IPS DF 19.7 (cell line): ENCODE results near the gene UNCX.

Source experiments
- DNase-seq: peaks from one replicate; pipeline ENCODE4 v3.0.0-alpha.2; 2013; ENCODE audit warnings: low read depth, low spot score

Gene UNCX

DNA sequence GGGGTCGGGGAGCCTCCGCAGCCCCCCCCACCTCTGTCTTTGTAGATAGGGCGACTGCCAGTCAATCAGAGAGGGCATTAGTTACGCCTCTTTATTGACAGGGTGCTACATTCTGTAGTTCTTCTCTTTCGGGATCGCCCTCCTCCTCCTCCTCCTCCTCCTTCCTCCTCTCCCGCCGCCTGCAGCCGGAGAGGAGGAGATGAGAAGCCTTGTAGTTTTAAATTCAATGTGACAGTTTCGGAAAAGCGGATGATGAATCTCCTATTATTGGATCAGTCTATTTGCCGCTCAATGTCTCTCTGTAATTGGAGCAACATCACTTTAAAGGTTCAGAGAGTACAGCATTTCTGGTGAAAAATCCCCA lies 587 bp upstream of the UNCX start:
- no peak for DNase-seq

DNA sequence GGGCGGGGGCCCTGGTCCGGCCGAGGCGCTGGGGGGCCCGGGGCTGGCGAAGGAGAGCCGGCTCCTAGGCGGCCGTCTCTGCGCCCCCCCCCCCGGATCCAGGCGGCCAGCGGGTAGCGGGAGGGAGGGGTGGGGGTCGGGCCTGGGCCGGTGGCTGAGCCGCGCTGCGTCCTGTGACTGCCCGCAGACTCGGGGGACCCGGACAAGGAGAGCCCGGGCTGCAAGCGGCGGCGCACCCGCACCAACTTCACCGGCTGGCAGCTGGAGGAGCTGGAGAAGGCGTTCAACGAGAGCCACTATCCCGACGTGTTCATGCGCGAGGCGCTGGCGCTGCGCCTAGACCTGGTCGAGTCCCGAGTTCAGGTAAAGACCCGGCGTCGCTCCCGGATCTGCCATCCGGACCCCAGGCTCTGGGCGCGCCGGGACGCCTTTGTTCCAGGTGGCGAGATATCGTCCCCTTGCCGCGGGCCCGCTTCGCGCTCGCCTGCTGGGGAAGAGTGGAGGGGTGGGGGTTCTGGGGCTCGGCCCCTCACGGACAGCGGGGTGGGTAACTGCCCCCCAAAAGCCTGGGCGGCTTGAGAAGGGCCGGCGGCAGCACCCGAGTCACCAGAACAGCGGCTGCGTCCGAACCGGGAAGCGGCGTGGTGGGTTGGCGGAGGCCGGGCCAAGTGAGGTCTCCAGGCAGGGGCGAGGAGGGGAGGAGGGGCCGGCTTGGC lies 819 bp downstream of the UNCX start:
- no peak for DNase-seq

DNA sequence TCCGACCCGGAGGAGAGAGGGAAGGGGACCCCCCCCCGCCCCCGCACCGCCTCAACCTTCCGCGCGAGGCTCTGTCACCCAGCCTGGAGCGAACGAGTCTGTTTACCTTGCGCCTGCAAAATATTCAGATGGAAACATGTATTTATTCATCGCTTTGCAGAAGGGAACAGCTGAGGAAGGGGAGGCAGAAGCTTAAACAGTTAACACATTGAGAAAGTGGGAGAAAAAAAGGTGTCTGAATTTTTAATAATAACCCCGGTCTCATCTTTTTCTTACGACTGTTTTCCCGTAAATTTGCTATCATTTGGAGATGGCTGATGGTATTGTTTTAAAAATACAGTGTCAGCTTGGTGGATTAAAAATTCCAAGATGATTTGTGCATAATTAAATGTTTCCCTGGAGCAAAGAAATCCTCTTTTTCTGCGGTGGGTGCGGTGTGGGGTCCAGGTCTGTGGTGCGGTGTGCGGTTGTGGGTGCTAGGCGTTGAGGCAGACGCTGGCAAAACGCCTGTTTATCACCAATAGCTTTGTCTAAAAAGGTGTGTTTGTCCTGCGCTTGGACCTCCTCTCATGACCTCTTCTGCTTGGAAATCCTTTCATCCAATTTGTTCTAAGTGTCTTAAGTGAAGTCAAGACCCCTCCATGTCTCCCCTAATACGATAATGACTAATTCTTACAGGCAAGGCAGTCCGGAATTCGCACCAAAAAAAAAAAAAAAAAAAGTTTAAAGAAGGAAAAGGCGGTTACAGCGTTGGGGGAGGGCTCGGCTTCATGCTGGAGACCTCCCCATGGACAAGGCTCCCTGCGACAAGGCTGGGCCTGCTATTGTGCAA lies 1.6 kb downstream of the UNCX start:
- DNase-seq: no peak

DNA sequence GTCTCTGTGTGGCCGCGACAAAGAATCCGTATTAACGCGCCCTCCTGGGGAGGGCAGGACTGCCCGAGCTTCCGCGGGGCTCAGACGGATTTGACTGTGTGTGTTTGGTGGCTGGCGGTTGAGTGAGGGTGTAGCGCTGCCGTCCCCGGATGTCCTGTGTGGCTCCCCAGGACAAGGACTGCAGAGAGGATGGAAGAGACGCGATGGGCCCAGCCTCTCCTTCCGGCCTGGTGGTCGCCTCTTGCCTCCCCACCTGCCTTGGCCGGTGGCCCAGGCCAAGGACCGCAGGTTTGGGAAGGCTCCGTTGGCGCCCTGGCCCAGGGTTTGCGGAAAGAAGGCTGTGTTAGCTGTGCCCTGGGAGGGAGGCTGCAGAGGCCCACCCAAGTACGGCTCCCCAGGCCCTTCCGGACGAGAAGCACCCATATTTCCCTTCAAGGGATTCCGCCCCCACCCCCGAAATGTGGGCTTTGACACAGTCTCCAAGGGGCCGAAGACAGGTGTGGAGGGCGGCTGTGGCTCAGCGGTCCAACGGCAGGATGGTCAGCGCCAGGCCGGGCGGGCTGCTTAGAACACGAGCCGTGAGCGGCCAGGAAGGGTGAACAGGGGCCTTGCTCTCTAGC lies 2.3 kb downstream of the UNCX start:
- no peak for DNase-seq

DNA sequence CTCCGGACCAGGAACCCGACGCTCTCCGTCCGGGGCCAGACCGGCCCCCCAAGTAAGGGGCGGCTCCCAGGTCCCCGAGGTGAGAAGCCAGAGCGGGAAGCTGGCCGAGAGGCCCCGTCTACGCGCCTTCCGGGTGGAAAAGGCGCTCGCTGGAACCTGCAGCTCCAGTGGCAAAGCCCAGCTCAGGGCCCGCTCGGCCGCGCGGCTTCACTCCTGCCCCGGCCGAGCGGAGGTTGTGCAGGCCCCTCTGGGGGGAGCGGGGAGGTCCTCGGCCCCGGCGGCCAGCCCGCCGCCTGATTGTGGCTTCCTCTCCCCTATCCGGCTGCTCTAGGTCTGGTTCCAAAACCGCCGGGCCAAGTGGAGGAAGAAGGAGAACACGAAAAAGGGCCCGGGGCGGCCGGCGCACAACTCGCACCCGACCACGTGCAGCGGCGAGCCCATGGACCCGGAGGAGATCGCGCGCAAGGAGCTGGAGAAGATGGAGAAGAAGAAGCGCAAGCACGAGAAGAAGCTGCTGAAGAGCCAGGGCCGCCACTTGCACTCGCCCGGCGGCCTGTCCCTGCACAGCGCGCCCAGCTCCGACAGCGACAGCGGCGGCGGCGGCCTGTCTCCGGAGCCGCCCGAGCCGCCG lies 2.9 kb downstream of the UNCX start:
- DNase-seq: no peak

DNA sequence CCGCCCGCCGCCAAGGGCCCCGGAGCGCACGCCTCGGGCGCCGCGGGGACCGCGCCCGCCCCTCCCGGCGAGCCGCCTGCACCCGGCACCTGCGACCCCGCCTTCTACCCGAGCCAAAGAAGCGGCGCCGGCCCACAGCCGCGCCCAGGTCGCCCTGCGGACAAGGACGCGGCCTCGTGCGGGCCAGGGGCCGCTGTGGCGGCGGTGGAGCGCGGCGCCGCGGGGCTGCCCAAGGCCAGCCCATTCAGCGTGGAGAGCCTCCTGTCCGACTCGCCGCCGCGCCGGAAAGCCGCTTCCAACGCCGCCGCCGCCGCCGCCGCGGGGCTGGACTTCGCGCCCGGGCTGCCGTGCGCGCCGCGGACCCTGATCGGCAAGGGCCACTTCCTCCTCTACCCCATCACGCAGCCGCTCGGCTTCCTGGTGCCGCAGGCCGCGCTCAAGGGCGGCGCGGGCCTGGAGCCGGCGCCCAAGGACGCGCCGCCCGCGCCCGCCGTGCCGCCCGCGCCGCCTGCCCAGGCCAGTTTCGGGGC lies 3.5 kb downstream of the UNCX start:
- DNase-seq: no peak

DNA sequence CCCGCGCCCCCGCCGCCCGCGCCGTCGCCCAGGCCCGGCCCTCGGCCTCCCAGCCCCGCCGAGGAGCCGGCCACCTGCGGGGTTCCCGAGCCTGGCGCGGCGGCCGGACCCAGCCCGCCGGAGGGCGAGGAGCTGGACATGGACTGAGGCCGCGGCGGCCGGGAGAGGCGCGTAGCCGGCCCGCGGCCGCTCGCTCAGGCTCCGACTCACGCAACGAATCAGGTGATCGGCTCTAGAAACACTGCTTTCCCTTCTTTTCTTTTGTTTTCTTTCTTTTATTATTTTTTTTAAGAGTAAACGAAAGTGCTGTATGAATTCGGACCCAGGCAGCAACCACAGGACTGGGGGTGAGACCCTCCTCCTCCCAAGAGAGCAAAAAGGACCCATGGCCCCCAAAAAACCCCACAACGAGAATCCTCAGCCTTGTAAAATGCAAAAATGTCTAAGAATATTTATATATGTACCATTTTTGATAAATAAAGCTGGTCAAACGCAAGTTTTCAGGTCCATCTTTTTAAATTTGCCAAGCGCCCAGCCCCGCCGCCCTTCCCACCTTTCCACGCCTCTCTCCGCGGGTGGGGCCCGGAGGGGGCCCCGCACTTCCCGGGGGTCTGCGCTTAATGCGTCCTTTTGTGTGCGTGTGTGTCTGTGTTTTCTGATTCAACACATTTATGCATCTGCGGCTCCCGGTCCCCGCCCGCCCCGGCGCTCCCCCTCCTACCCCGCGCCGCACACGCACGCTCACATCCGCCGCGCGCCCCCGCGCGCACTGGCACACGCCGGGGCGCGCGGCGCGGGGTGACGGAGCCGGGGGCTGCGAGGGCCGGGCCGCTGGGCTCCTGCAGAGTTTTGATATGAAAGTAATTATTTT lies 4.4 kb downstream of the UNCX start:
- no peak for DNase-seq

DNA sequence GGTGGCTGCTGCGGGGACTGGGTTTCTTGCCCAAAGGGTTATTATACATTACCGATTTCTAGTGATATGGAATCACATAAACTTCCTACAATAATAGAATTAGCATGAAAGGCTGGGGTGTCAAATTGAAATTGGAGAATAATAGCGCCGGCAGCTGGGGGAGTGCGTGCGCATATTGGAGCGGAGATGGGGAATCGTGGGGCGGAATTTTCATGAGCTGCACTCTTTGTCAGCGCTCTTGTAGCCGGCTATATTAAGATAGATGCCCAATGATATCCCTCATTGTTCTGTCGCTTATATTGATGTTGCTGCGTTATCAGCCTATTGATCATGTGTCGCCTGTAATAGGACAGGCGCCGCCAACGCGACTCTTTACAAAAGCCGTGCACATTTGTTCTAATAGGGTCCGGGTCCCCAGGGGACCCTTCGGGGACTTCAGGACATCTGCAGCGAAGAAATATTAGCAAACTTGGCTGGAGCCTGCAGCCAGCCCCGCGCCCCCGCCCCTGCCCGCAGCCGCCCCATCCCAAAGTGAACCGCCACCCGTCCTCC lies 5.1 kb downstream of the UNCX start:
- no peak for DNase-seq

DNA sequence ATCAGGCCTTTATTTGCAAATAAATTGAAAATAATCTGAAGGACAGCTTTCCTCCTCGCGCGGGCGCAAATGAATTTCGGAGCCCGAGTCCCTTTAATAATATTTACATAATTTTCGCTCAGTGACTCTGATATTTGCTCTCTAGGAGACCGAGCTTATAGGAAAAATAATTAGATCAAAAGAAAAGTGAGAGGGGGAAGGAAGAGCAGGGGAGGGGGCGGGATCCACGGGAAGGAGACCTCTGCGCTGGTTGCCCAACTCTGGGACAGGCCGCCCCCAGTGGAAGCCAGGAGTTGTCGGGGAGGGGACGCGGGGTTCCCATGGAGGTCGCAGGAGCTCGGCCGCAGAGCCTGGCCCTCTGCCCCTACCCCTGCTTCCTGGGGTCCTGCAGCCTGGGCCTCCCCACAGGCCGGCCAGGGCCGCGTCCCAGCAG lies 5.8 kb downstream of the UNCX start:
- DNase-seq: no peak

DNA sequence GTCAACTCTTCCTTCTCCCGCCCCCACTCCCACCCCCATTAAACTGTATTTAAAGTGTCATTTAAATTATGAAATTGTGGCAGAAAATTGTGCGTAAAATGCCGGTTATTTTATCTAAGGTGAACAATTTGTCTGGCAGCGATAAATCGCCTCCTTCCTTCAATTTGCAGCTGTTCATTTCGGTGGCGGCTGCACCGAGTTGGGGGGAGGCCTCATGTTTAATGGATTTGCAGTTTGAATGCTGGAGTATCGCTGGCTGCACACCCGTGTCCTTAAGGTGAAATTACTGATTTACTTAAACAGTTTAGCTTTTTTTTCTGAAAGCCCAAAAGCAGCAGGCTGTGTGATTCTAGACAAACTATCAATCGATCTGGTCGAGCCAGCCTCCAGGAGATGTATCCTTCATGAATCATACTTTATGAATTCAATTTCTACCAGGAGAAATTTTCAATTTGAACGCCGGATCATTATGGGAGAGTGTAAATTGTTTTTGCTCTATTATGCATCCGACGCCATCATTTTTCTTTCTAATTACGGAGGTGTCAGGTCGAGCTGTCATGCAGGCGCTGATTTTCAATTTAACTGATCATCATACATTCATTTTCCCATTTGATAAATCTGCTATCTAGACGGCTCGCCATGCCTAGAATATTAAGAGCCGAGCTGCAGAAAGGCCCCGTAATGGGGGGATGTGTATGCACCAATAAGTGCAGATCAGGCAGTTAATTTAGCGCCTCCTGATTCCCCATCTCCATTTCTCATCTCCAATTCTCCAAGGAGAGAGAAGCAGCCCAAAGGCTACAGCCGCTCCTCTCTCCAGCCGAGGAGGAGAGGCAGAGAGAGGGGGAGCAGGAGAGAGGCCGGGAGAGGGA lies 6.5 kb downstream of the UNCX start:
- DNase-seq: no peak

DNA sequence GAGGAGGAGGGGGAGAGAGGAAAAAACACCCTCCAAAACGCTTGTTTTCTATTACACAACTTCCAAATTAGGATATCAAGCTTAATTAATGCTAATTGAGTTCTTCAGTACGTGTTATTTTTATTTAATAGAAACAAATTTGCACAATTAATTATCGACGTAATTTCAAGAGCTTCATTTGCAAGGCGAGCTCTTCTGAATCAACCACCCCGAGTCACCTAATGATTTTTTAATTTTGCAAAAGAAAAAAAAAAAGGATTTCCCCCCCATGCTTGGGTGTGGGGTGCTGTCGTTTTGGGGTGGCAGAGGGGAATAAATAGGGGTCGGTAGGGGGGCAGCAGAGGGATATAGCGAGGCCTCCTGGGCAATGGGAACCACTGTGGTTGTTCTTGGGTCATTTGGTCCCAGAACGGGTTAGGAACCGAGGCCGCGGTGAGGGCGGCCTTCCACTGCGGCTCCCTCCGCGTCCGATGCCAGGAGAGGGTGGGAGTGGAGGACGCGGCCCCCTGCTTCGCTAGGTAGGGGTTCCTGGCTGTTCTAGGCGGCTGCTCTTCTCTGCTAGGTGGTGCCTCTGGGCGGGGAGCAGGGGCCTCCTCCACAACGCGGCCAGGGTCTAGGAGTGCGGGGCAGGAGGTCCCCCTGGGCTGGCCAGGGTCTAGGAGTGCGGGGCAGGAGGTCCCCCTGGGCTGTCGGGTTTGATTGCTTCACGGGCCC lies 7.3 kb downstream of the UNCX start:
- no peak for DNase-seq

DNA sequence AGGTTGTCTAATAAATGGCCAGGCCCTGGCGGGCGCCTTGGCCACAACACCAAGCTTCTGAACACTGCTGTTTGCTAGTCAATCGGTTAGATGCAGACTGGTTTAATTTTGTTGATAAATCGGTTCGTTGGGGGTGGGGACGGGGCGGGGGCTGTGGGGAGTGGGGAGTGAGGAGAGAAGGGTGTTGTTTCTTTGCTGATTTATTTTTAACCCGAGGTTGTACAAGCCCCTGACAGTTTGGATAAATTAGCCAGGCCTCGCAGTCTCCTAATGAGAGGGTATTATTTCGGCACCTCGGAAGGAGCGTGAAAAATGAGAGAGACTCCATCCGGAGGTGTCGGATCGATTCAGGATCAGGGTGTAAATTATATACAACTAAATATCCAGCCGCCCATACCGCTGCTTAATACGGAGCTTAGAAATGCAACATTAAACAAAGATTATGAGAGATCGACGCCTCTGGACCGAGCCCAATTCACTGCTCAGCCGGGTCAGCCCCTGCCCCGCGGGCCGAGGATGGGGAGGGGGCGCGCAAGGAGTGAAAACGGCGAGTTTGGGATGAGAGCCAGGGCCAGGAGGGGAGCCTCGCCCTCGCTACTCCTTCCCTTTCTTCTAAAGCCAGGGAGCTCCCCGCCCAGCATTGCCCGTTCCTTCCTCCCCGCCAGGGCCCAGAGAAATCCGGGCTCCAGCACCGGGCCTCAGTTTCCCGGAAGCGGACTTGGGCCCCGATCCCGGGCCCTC lies 8.0 kb downstream of the UNCX start:
- no peak for DNase-seq

DNA sequence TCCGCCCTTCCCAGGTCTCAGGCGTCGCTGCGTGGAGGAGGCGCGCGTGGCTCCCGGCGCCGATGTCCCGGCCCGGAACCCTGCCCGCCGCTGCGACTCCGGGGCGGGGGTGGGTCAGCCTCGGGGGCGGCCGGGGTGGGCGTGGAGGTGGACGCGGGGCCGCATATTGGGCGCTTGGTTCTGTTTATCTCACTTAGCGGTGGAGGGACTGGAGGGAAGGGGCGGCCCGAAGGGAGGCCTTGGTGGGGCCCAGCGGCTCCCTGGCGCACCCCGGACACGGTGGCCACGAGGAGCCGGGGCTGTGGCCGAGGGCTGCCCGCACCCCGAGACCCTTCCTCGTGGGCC lies 8.6 kb downstream of the UNCX start:
- no peak for DNase-seq

DNA sequence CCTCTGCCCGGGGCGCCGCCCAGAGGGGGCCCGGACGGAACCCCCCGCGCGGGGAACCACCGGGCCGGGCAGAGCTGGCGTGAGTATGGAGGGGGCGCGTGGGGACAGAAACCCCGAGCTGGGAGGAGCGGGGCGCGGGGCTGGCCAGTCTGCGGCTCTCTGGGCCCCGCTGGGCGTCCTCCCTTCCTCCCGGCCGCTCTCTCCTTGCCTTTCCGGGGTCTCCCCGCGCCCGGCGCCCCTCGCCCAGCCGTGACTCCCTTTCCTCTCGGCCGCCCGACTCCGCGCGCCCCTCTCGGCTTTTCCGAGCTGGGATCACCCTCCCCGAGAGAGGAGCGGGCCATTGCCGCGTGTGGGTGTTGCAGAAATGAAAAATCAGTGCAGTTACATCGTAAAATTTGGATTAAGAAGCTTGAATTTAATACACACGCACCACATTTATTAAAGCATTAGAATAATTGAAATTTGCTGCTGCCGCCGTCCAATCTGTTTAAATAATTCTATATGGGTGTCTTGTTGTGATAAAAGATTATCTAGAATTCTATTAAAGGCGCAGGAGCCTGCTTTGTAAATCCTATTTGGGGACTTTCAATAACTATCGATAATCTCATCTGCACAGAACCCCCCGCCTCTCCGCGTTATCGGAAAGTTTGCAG lies 9.1 kb downstream of the UNCX start:
- no peak for DNase-seq

DNA sequence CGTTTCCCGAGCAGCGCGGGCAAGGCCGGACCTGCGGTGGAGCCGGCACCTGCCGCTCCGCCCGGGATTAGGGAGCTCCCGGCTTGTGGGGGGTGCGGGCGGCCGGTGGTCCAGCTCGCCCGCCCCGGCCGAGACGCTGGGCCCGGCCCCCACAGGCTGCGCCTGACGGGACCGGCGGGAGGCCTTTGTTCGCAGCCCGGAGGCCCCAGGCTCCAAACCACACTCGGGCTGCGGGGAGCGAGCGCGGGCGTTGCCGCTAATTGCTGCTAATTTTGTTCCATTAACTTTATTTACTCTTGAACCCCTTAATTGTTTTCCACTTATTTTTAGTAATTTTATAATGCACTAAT lies 9.6 kb downstream of the UNCX start:
- DNase-seq: no peak

DNA sequence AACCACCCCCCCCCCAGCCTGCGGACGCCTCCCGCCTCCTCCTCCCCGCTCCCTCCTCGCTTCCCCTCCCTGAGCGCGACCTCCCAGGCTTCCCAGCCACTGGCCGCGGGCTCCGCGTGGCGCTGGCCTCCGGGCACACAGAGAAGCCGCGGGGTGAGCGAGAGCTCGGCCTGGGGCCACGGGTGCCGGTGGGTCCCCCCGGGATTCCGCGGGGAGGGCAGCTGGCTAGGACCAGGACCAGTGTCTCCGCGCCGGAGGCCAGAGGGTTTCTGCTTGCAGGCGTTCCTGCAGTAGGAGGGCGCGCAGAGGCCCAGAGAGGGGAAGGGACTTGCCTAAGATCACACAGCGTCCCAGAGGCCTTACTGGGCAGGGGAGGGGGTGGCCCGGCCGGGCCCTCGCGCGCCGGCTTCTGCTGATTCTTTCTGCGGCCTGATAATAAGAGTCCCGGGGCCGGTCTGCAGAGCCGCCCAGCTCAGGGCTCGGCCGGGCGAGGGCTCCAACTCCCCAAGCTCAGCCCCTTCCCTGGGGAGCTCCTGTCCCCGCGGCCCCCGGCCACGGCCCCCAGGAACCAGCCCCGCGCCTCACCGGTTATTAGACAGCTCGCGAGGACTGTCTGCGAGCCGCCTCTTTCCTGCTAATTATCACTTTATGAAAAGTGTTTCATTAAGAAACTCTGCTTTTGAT lies 10.1 kb downstream of the UNCX start:
- DNase-seq: no peak

DNA sequence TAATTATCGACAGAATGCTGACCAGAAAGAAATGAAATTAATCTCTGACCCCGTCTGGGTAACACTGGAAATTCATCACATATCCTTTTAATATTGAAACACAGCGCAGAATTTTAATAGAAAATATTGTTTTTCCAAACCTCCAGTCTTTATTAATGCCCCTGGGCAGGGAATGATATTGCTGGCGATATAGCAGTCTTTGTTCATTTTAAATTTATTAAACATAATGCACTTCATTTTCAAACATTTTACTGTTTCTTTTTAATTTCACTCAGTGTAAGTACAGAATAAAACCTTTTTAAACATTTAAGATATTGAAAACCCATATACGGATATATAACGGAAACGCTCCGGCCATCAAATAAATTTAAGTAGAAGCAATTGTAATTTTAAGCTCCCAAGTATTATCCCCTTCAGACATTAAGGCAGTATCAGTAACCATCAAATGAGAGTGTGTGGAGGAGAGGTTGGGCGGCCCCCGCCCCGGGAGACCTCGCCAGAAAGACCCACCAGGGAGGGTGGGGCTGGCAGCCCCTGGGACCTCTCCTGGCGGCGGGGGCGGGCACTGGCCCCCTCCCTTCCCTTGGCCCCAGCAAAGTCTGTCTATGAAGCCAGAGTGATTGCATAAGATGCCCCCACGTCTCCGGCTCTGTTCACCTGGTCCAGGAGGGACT lies 10.8 kb downstream of the UNCX start:
- DNase-seq: no peak
